Esophagus muscularis mucosa (tissue), 4 donors: Measurements from ENCODE around the gene PUS7.

Source experiments
- CTCF ChIP-seq, 3 experiments: fragments of 200-600 bp in 2 of 3; fragments of 450-650 bp in 1 of 3; sonication (generic) in 2 of 3; IDR thresholded peaks; one replicate each; pipeline ENCODE4 v1.5.1; 2017 to 2019; ENCODE audit warnings: antibody characterized with exemption in 3 of 3, mild to moderate bottlenecking in 2 of 3, moderate library complexity in 1 of 3
- EP300 ChIP-seq: sonication (generic); formaldehyde crosslinking; IDR thresholded peaks from one replicate; pipeline ENCODE4 v1.6.1; 2017; ENCODE audit warnings: antibody characterized with exemption
- POLR2A ChIP-seq: fragments of 450-650 bp; IDR thresholded peaks from one replicate; pipeline ENCODE4 v1.6.1; 2017; ENCODE audit warnings: antibody characterized with exemption, moderate library complexity, mild to moderate bottlenecking, low read depth
- POLR2AphosphoS5 ChIP-seq, 2 donors: sonication (generic); formaldehyde crosslinking; IDR thresholded peaks; one replicate each; pipeline ENCODE4 v1.6.1; 2017; ENCODE audit warnings: antibody characterized with exemption in 2 of 2

- TF ChIP-seq CTCF (IDR thresholded peaks at IDR 0.05) (no peak), EP300 (no peak), POLR2AphosphoS5 (IDR thresholded peaks at IDR 0.05) (no peak), POLR2A (no peak)
Observed at GRCh38 chr7:105567821-105568220, 45.8 kb upstream of the PUS7 start.
